HepG2 (cell line): ENCODE results near the gene ATRIP. TPM values are rescaled to one million over a fixed set of nuclear protein-coding genes. Genes with fewer than 3 reads are reported as not detected.

ENCODE experiments used
- ARNT2 ChIP-seq: sonication (generic); formaldehyde crosslinking; IDR thresholded peaks from 2 replicates; pipeline ENCODE4 v1.8.0; 2022; ENCODE audit warnings: mild to moderate bottlenecking, low read depth, missing genetic modification reagents, moderate library complexity
- CBX1 ChIP-seq: IDR thresholded peaks from one replicate; pipeline ENCODE4 v1.6.1; 2016; ENCODE audit warnings: antibody characterized with exemption, low read depth
- CREB1 ChIP-seq, 2 experiments: fragments of 450-650 bp in 1 of 2; IDR thresholded peaks; 2 replicates each; pipeline ENCODE4 v1.6.1; 2016 to 2017; ENCODE audit warnings: control low read depth in 1 of 2, mild to moderate bottlenecking in 1 of 2, missing compliant biosample characterization in 1 of 2, missing genetic modification characterization in 1 of 2
- HDAC2 ChIP-seq: sonication (generic); formaldehyde crosslinking; IDR thresholded peaks from 2 replicates; pipeline ENCODE4 v1.4.0; 2020; ENCODE audit warnings: missing genetic modification reagents
- KDM6A ChIP-seq: IDR thresholded peaks from 2 replicates; pipeline ENCODE4 v1.6.1; 2016; ENCODE audit warnings: low read depth
- MIER2 ChIP-seq: IDR thresholded peaks from 2 replicates; pipeline ENCODE4 v1.6.1; 2016; ENCODE audit warnings: missing biosample characterization, missing genetic modification reagents
- PAX8 ChIP-seq: sonication (generic); formaldehyde crosslinking; IDR thresholded peaks from 2 replicates; pipeline ENCODE4 v1.8.0; 2022; ENCODE audit warnings: mild to moderate bottlenecking, missing genetic modification reagents, borderline replicate concordance
- POLR2A ChIP-seq, 2 experiments: IDR thresholded peaks; 2 replicates each; pipeline ENCODE4 v1.6.1; 2011; ENCODE audit warnings: low read depth in 2 of 2, low read length in 2 of 2, mild to moderate bottlenecking in 1 of 2, moderate library complexity in 1 of 2; ENCODE audit not compliant: insufficient read depth in 1 of 2
- POLR2G ChIP-seq: fragments of 200-400 bp; formaldehyde crosslinking; IDR thresholded peaks from 2 replicates; pipeline ENCODE4 v1.6.1; 2018; ENCODE audit warnings: mild to moderate bottlenecking, low read depth, low read length, moderate library complexity
- SOX6 ChIP-seq, 2 experiments: fragments of 450-650 bp in 1 of 2; sonication (generic) in 1 of 2; formaldehyde crosslinking in 1 of 2; IDR thresholded peaks; 2 replicates each; pipeline versions ENCODE4 v1.4.0 to v1.6.1; 2017 to 2020; ENCODE audit warnings: antibody characterized with exemption in 1 of 2, mild to moderate bottlenecking in 1 of 2, missing genetic modification reagents in 1 of 2
- TBX2 ChIP-seq: sonication (generic); formaldehyde crosslinking; IDR thresholded peaks from 2 replicates; pipeline ENCODE4 v1.5.0; 2020; ENCODE audit warnings: missing genetic modification reagents, mild to moderate bottlenecking, borderline replicate concordance
- ZNF605 ChIP-seq: sonication (generic); formaldehyde crosslinking; IDR thresholded peaks from 2 replicates; pipeline ENCODE4 v1.8.0; 2022; ENCODE audit warnings: mild to moderate bottlenecking, missing genetic modification reagents
- ZNF629 ChIP-seq: sonication (generic); formaldehyde crosslinking; conservative IDR thresholded peaks from 2 replicates; pipeline ENCODE4 v1.5.0; 2020; ENCODE audit warnings: missing genetic modification reagents
- polyA plus RNA-seq, 8 experiments: library from polyadenylated mRNA; depleted of rRNA in 3 of 8; stranded (reverse) in 7 of 8; unstranded in 1 of 8; fragments of >200 nt; fragmentation: Illumina TruSeq in 4 of 8; extraction: Trizol in 4 of 8; gene quantifications; 2 replicates each; pipeline versions ENCODE4 v1.2.1 to v1.2.3, GENCODE V29; 2011 to 2016; ENCODE audit warnings: low read depth in 4 of 8, missing spikeins in 1 of 8, mixed read lengths in 1 of 8; ENCODE audit not compliant: insufficient read depth in 1 of 8
- total RNA-seq, 5 experiments: library from RNA; depleted of rRNA; stranded (reverse); fragments of >200 nt; fragmentation: Illumina TruSeq; extraction: Trizol; gene quantifications; 2 replicates each; pipeline ENCODE4 v1.2.3, GENCODE V29; 2016; ENCODE audit warnings: low read depth in 1 of 5
- TF ChIP-seq, protein P1 (sequence below): sonication (generic); formaldehyde crosslinking; IDR thresholded peaks from 2 replicates; pipeline ENCODE4 v1.5.0; 2020; ENCODE audit warnings: mild to moderate bottlenecking, missing genetic modification reagents, borderline replicate concordance
- TF ChIP-seq, protein P2 (sequence below): sonication (generic); formaldehyde crosslinking; IDR thresholded peaks from 2 replicates; pipeline ENCODE4 v1.5.1; 2020; ENCODE audit warnings: missing genetic modification reagents, mild to moderate bottlenecking, borderline replicate concordance
- TF ChIP-seq, protein P3 (sequence below): sonication (generic); formaldehyde crosslinking; IDR thresholded peaks from 2 replicates; pipeline ENCODE4 v1.5.0; 2020; ENCODE audit warnings: mild to moderate bottlenecking, missing genetic modification reagents, moderate library complexity
- TF ChIP-seq, protein P4 (sequence below): sonication (generic); formaldehyde crosslinking; conservative IDR thresholded peaks from 2 replicates; pipeline ENCODE4 v1.8.0; 2022; ENCODE audit warnings: missing genetic modification reagents
- TF ChIP-seq, protein P5 (sequence below): sonication (generic); formaldehyde crosslinking; IDR thresholded peaks from 2 replicates; pipeline ENCODE4 v1.9.0; 2022; ENCODE audit warnings: missing genetic modification reagents, mild to moderate bottlenecking, borderline replicate concordance

Gene ATRIP
- total and polyA plus RNA-seq, 2 of the 13 experiments (the other 11 are each of a cell fraction or from before 2014, with no cell fraction given), result 5.1 to 12.5 TPM

DNA sequence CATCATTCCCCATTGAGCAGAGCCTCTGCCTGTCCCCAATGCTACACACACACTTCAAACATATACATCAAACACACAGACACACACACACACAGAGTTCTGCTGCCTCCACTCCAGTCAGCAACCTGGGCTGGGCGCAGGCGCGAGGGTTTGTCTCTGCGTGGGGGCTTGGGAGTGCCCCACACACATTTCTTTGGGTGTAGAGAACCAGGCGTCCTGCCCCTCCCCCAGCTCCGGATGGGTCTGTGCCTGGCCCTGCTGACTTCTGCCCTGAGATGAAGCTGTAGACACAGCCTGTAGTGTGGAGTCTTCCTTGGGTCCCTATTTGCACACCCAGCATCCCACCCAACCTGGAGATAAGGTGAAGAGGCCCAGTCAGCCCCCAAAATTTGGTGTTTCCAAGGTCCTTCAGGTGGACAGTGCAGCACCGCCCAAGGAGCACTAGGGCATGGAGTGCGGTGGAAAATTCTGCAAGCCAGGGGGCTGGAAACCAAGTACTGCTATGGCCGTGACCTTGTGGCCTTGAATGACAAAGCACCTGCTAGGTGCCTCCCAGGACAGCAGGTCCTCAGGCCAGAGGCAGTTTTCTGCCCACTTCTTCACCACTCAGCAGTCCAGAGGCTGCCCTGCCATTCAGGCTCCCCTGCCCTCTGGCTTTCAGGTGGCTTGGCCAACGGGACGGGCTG is 47.7 kb upstream of the ATRIP start (continued):
- TF ChIP-seq, protein P1, sequence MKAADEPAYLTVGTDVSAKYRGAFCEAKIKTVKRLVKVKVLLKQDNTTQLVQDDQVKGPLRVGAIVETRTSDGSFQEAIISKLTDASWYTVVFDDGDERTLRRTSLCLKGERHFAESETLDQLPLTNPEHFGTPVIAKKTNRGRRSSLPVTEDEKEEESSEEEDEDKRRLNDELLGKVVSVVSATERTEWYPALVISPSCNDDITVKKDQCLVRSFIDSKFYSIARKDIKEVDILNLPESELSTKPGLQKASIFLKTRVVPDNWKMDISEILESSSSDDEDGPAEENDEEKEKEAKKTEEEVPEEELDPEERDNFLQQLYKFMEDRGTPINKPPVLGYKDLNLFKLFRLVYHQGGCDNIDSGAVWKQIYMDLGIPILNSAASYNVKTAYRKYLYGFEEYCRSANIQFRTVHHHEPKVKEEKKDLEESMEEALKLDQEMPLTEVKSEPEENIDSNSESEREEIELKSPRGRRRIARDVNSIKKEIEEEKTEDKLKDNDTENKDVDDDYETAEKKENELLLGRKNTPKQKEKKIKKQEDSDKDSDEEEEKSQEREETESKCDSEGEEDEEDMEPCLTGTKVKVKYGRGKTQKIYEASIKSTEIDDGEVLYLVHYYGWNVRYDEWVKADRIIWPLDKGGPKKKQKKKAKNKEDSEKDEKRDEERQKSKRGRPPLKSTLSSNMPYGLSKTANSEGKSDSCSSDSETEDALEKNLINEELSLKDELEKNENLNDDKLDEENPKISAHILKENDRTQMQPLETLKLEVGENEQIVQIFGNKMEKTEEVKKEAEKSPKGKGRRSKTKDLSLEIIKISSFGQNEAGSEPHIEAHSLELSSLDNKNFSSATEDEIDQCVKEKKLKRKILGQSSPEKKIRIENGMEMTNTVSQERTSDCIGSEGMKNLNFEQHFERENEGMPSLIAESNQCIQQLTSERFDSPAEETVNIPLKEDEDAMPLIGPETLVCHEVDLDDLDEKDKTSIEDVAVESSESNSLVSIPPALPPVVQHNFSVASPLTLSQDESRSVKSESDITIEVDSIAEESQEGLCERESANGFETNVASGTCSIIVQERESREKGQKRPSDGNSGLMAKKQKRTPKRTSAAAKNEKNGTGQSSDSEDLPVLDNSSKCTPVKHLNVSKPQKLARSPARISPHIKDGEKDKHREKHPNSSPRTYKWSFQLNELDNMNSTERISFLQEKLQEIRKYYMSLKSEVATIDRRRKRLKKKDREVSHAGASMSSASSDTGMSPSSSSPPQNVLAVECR, result no peak
- TF ChIP-seq HDAC2 (CRISPR knock-in tag) (no peak), SOX6 (IDR thresholded peaks at IDR 0.05) (no peak), SOX6 (CRISPR knock-in tag; IDR thresholded peaks at IDR 0.05) (0 out of 2 replicates have a peak, but pooled peaks have one; percentile 1), MIER2 (CRISPR knock-in tag) (no peak), CBX1 (no peak), CREB1 (IDR thresholded peaks at IDR 0.05) (no peak), CREB1 (CRISPR knock-in tag; IDR thresholded peaks at IDR 0.05) (no peak), ZNF629 (CRISPR knock-in tag) (no peak), POLR2G (peak; percentile 54), ARNT2 (CRISPR knock-in tag) (no peak), ZNF605 (peak; percentile 23; the same call in 1 of the 2 replicates), TBX2 (no peak), POLR2A (IDR thresholded peaks at IDR 0.05; ENCODE audit: insufficient read depth in 1 of 2, low read depth in 2 of 2, low read length in 2 of 2) (peak in 1 of 2 experiments; percentile 18; a peak in 1 of 4 replicates), KDM6A (CRISPR knock-in tag) (no peak), PAX8 (CRISPR knock-in tag) (no peak)
- TF ChIP-seq, protein P2, sequence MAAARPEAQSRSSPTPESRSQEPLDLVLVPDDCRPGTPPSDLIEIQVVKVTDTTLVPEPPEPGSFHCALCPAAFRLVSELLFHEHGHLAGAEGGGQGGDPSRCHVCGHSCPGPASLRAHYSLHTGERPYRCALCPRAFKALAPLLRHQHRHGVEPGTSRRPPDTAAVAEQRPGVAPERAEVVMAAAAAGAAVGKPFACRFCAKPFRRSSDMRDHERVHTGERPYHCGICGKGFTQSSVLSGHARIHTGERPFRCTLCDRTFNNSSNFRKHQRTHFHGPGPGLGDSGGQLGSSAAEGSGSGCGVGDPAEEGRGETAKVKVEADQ (CRISPR knock-in tag), result no peak
- TF ChIP-seq, protein P3, sequence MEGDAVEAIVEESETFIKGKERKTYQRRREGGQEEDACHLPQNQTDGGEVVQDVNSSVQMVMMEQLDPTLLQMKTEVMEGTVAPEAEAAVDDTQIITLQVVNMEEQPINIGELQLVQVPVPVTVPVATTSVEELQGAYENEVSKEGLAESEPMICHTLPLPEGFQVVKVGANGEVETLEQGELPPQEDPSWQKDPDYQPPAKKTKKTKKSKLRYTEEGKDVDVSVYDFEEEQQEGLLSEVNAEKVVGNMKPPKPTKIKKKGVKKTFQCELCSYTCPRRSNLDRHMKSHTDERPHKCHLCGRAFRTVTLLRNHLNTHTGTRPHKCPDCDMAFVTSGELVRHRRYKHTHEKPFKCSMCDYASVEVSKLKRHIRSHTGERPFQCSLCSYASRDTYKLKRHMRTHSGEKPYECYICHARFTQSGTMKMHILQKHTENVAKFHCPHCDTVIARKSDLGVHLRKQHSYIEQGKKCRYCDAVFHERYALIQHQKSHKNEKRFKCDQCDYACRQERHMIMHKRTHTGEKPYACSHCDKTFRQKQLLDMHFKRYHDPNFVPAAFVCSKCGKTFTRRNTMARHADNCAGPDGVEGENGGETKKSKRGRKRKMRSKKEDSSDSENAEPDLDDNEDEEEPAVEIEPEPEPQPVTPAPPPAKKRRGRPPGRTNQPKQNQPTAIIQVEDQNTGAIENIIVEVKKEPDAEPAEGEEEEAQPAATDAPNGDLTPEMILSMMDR (CRISPR knock-in tag), result 0 out of 2 replicates have a peak, but pooled peaks have one; percentile 3
- TF ChIP-seq, protein P4, sequence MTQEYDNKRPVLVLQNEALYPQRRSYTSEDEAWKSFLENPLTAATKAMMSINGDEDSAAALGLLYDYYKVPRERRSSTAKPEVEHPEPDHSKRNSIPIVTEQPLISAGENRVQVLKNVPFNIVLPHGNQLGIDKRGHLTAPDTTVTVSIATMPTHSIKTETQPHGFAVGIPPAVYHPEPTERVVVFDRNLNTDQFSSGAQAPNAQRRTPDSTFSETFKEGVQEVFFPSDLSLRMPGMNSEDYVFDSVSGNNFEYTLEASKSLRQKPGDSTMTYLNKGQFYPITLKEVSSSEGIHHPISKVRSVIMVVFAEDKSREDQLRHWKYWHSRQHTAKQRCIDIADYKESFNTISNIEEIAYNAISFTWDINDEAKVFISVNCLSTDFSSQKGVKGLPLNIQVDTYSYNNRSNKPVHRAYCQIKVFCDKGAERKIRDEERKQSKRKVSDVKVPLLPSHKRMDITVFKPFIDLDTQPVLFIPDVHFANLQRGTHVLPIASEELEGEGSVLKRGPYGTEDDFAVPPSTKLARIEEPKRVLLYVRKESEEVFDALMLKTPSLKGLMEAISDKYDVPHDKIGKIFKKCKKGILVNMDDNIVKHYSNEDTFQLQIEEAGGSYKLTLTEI (CRISPR knock-in tag), result no peak
- TF ChIP-seq, protein P5, sequence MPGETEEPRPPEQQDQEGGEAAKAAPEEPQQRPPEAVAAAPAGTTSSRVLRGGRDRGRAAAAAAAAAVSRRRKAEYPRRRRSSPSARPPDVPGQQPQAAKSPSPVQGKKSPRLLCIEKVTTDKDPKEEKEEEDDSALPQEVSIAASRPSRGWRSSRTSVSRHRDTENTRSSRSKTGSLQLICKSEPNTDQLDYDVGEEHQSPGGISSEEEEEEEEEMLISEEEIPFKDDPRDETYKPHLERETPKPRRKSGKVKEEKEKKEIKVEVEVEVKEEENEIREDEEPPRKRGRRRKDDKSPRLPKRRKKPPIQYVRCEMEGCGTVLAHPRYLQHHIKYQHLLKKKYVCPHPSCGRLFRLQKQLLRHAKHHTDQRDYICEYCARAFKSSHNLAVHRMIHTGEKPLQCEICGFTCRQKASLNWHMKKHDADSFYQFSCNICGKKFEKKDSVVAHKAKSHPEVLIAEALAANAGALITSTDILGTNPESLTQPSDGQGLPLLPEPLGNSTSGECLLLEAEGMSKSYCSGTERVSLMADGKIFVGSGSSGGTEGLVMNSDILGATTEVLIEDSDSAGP, result no peak; the same call in 1 of the 2 replicates
